Smooth muscle cell of the umbilical artery (primary cell): ENCODE data around the gene CEP350. TPM values are rescaled to one million over a fixed set of nuclear protein-coding genes. Genes with fewer than 3 reads are reported as not detected.

Experiments
- total RNA-seq: library from RNA; depleted of rRNA; stranded (reverse); fragments of >200 nt; gene quantifications from 2 replicates; pipeline ENCODE4 v1.2.3, GENCODE V29; 2014

The CEP350 gene
- total RNA-seq, result 58.7 and 61.5 TPM in 2 replicates

DNA sequence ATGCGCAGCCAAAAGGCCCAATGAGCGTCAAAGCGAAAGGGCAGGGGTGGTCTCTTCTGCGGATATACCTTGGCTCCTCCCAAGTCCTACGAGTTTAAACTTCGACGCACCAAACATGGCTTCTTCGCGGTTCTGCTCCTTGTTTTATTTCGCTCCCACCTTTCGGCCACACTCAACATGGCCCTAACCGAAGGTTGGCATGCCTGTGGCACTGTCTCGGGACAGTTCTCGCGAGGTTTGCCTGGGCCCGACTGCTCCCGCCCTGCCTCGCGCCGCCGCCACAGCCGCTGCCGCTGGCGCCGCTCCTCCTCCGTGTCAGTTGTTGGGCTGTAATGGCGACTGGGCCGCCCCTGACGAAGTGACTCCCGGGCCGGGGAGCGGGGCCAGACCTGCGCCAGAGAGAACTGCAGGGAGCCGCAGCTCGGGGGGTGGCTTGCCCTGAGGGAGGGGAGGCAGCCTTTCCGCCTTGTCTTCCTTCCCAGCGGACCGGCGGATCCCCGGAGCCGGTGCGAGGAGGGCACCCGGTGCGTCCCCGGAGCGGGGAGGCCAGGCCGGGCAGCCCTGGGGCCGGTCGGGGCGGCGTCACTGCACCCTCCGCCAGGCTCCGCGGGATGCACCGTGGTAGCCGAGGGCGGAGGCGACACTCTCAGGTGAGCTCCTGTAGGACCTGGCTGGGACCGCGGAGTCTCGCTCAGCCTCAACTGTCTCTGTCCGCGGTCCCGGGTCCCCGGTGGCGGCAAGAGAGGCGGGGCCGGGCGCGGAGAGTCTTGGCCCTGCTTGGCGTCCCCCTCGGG, at the start of gene CEP350:
CEP350 (plus strand) TSS at position 318 of the 794 bp plus-strand sequence. CDS start 31,372 bp downstream, outside the sequence.

DNA sequence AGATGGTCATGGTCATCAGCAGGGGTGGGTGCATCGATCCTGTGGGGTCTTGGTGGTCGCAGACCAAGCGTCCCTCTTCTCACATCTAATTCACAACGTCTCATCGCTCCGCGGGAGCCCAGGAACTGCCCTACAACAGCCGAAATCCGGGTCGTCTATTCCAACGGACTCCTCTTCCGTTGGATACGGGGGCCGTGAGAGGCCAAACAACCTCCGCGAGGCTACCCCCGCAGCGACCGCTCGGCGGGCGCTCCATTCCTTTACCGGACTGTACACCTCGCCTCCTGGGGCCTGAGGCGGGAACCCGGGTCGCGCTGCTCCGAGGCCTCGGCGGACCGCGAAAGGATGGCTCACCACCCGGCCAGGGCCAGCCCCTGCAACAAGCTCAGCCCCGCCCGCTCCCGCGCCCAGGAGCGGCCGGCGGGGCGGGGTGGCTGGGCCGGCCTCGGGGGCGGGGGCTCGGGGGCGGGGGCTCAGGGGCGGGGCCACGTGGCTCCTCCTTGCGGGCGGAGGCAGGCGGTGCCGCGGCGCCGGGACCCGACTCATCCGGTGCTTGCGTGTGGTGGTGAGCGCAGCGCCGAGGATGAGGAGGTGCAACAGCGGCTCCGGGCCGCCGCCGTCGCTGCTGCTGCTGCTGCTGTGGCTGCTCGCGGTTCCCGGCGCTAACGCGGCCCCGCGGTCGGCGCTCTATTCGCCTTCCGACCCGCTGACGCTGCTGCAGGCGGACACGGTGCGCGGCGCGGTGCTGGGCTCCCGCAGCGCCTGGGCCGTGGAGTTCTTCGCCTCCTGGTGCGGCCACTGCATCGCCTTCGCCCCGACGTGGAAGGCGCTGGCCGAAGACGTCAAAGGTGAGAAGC, 199.9 kb downstream of the CEP350 start, which contains the start of gene QSOX1:
QSOX1 (plus strand) TSS at position 545 of the 857 bp plus-strand sequence; CDS start at position 584, 39 bp downstream.

Other genes with a start within 250 kb of the CEP350 start
- 0.05 TPM in 1 of 2 replicates, not detected in the other for gene FAM163A, start 211.5 kb upstream of the CEP350 start, total RNA-seq
- gene TOR1AIP2, start 77.0 kb upstream of the CEP350 start, total RNA-seq, result 111 and 152 TPM in 2 replicates
- gene TOR1AIP1, start 72.5 kb upstream of the CEP350 start, total RNA-seq, result 52.9 and 58.5 TPM in 2 replicates
- 595 and 635 TPM in 2 replicates for gene QSOX1, start 200.1 kb downstream of the CEP350 start, total RNA-seq